Measurements from ENCODE around the gene PSMB9.

PSMB9 gene

GRCh38 chr6:32895006-32895345 is 41.0 kb downstream of the PSMB9 start:
- no peak for DNase-seq

GRCh38 chr6:32903952-32904351 is 50.0 kb downstream of the PSMB9 start:
- DNase-seq, result no peak

GRCh38 chr6:32905078-32905477 is 51.1 kb downstream of the PSMB9 start:
- DNase-seq, result no peak

GRCh38 chr6:32906539-32906938 is 52.5 kb downstream of the PSMB9 start:
- no peak for DNase-seq

GRCh38 chr6:32908897-32909296 is 54.9 kb downstream of the PSMB9 start:
- no peak for DNase-seq

All from right kidney (tissue), 1 donor.